ENCODE measurements around the gene STRBP.
"Not testable (repeated sequence)": the region's sequence is repeated elsewhere in the genome, so short reads cannot be mapped to it uniquely, and the experiment has no call there.

STRBP gene

GRCh38 chr9:123200469-123200868 lies 67.9 kb downstream of the STRBP start:
- not testable (repeated sequence) for DNase-seq (ENCODE audit: low read depth in 2 of 3, low spot score in 1 of 3)

- DNase-seq (ENCODE audit: low read depth in 2 of 3, low spot score in 1 of 3): no peak
These were observed 72.3 kb downstream of the STRBP start for GRCh38 chr9:123196124-123196523.

DNA sequence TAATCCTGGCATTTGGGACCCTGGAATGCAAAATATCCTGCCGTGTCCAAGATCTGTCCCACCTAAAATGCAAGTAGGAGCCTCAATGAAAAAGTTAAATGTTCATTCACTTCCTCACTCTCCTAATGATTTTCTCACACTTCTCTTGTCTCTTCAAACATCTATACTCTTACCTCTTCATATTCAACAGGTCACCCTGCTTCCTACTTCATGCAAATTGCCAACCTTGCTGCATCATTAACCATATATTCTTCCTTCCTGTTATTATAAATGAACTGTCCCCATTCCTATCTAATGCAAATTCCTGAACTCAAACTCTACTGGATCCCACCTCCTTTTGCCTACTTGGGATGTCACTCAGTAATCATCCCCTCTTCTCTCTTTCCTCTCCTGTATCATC lies 74.4 kb downstream of the STRBP start:
- DNase-seq (ENCODE audit: low read depth in 2 of 3, low spot score in 1 of 3): no peak

DNA sequence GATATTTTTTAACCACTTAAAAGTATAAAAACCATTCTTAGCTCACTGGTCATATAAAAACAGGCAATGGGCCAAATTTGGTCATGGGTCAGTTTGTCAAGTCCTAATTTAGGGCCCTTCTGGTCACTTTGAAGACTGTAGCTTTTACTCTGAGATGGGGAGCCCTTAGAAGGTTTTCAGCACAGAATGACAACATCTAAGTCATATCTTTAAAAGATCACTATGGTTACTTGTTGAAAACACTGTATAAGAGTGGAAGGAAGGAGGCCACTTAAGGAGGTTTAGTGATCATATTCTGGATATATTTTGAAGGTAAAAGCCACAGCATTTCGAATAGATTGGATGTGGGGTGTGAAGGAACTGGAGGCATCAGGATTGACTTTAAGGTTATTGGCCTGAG lies 76.7 kb downstream of the STRBP start:
- DNase-seq (ENCODE audit: low read depth in 2 of 3, low spot score in 1 of 3): no peak

DNA sequence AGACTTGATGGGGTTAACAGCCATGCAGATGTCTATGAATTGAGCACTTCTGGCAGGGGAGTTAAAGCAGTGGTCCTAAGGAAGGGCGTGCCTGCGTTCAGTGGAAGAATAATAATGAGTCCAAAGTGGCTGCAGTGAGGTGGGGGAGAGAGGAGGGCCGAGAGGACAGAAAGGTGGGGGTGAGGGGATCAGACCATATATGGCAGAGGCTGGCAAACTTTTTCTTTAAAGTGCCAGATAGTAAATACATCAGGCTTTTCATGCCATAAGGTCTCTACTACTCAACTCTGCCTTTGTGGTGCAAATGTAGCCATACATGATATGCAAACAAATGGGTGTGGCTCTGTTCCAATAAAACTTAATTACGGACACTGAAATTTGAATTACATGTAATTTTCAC lies 77.1 kb downstream of the STRBP start:
- no peak for DNase-seq (ENCODE audit: low read depth in 2 of 3, low spot score in 1 of 3)

DNA sequence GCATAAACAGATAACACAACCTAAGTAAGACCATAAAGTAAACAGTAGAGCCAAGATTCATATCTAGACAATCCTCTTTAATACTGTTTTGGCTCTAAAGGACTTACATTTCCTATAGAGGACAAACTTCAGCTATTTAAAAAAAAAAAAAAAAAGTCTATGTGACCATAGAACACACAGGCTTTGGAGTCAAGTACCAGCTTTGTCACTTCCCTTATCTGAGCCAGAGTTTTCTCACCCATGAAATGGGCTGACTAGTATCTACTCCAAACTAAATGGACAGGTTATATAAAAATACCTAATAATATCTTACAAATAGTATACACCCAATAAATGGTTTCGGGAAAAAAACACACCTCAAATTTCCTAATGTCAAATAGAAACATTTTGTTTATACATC lies 81.3 kb downstream of the STRBP start:
- no peak for DNase-seq (ENCODE audit: low read depth in 2 of 3, low spot score in 1 of 3)

- not testable (repeated sequence) for DNase-seq (ENCODE audit: low read depth in 2 of 3, low spot score in 1 of 3)
These were observed 82.4 kb downstream of the STRBP start for GRCh38 chr9:123186029-123186428.

GRCh38 chr9:123176949-123177348 lies 91.4 kb downstream of the STRBP start:
- no peak for DNase-seq (ENCODE audit: low read depth in 2 of 3, low spot score in 1 of 3)

DNA sequence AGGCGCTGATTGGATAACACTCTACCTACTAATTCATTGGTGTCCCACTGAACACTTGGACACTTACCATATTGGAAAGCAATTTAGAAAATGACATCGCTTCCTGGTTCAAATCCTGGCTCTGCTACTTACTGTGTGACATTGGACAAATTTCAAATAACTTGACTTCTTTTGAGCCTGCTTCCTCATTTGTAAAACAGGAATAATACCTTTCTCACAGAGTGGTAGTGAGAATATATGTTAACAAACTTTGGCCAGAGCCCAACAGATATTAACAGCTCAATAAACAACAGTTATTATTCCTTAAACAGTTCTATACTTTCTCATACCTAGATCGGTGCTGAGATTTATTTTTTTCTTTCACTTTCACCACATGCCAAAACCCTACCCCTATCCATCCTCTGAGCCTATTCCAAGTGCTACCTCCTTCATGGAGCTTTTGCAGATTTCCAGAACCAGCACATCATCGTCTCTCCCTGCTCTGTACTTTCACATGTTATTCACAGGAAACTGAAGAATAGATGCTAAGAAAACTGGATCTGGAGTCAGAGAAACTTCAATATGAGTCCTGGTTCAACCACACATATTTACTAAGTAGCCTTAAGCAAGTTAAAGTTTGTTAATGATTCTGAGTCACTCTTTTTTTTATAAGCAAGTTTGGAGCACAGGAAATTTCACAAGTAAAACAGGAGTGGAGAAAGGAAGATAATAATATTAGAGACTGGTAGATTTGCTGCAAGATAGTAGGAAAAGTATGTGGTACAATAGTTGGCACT lies 92.3 kb downstream of the STRBP start:
- no peak for DNase-seq (ENCODE audit: low read depth in 2 of 3, low spot score in 1 of 3)

GRCh38 chr9:123174887-123175518 lies 93.4 kb downstream of the STRBP start:
- no peak for DNase-seq (ENCODE audit: low read depth in 2 of 3, low spot score in 1 of 3)

DNA sequence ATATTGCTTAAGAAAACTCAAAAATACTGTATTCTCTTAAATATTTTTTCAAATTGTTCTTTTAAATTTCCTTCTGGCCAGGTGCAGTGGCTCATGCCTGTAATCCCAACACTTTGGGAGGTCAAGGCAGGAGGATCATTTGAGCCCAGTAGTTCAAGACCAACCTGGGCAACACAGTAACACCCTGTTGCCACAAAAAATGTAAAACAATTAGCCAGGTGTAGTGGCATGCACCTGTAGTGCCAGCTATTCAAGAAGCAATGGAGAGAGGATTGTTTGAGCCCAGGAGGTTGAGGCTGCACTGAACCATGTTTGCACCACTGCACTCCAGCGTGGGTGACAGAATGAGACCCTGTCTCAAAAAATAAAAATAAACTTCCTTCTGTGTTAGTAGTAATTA lies 94.3 kb downstream of the STRBP start:
- DNase-seq (ENCODE audit: low read depth in 2 of 3, low spot score in 1 of 3): no peak

DNA sequence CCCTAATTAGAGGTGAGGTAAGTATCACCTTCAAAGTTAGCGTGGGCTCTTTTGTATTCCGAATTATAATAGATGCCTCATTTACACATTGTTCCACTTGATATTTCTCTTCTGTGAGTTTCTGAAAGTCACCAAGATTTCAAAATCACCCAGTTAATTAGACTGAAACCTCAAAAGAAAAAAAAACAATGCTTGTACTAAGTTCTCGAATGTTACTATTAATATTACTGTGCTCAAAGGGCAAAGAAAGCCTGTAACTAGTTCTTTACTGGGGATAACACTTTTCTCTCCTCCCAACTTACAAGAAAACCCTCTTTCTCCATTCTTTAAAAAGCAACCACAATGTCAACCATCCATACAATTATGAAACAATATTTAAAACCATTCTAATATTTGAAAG lies 98.5 kb downstream of the STRBP start:
- DNase-seq (ENCODE audit: low read depth in 2 of 3, low spot score in 1 of 3): no peak

DNA sequence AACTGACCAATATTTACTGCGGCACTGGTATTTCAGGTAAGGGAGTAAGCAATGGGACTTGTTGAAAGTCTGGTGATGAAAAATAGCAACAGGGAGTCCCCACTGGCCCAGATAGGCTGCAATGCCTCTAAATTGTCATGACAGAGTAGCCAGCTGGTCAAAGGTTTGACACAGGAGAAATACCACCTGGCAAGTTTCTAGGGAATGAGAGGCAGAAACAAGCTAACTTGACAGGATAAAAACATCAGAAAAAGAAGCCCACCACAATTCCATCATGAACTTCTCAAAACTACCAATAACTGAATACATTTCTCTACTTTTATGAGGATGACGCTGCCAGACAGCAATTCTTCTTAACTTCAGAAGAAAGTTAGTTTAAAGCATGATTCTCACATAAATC lies 99.8 kb downstream of the STRBP start:
- DNase-seq (ENCODE audit: low read depth in 2 of 3, low spot score in 1 of 3): no peak

- DNase-seq (ENCODE audit: low read depth in 2 of 3, low spot score in 1 of 3): no peak
These were observed 100.9 kb downstream of the STRBP start for GRCh38 chr9:123167474-123167873.

DNA sequence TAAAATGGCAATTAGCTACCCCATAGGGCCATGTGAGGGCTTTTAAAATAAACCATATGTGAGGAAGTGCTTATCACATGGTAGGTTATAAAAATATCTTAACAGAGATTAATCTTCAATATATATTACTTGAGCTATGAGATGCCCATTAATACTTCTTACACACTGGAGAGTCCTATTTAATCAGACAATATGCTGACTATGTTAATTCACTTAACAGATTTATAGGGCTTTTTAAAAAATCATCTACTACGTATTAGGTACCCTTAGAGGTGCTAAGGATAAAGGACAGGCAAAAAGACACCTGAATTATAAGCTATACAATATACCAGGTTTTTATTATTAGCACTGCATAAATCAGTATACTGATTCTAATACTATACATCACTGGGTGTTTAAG lies 102.6 kb downstream of the STRBP start:
- DNase-seq (ENCODE audit: low read depth in 2 of 3, low spot score in 1 of 3): no peak

- DNase-seq (ENCODE audit: low read depth in 2 of 3, low spot score in 1 of 3): no peak
These were observed 104.1 kb downstream of the STRBP start for GRCh38 chr9:123164285-123164684.

- DNase-seq (ENCODE audit: low read depth in 2 of 3, low spot score in 1 of 3): no peak
These were observed 105.5 kb downstream of the STRBP start for GRCh38 chr9:123162791-123163345.

DNA sequence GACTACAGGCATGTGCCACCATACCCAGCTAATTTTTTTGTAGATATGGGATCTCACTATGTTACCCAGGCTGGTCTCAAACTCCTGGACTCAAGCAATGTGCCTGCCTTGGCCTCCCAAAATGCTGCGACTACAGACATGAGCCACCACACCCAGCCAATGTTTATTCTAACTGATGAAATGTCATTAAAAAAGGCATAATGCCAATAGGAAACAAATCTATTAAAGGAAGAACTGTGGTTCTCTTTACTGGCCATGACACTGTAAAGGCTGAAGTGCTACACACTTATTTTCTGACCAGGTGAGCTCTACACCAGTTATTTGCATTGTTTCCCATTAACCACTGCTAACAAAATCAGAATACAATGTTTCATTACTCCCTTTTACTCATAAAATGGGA lies 106.0 kb downstream of the STRBP start:
- DNase-seq (ENCODE audit: low read depth in 2 of 3, low spot score in 1 of 3): no peak

DNA sequence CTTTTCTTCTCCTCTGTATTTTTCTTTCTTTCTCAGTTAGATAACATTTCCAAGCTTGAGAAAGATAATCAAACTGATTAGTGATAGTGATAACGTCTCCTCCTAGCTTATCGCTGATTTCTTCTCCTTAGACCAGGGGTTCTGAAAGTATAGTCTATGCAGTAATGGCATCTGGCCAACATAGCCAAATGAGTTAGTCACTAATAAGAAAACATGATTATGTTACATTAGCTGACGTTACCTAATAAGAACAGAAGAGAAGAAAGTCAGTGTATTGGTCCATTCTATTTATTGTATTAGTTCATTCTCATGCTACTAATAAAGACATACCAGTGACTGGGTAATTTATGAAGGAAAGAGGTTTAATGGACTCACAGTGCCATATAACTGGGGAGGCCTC lies 111.2 kb downstream of the STRBP start:
- DNase-seq (ENCODE audit: low read depth in 2 of 3, low spot score in 1 of 3): no peak

GRCh38 chr9:123150708-123151503 lies 117.5 kb downstream of the STRBP start:
- no peak for DNase-seq (ENCODE audit: low read depth in 2 of 3, low spot score in 1 of 3)

DNA sequence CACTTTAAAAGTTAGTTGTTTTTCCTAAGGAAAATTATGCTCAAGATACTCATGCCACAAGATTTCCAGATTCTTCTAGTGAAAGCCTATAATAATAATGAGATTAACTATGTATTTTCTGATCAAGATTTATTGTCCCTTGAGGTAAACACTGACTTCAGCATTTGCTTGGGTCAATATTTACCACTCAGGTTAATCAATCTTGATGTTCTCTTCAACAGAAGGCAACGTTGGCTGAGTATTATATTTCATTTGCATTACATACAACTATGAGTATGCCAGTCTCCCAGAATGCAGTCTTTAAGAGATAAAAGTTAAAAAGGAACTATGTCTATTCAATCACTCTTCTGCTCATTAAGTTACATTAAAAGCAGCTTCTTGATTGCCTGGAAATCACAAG lies 119.3 kb downstream of the STRBP start:
- DNase-seq (ENCODE audit: low read depth in 2 of 3, low spot score in 1 of 3): no peak

DNA sequence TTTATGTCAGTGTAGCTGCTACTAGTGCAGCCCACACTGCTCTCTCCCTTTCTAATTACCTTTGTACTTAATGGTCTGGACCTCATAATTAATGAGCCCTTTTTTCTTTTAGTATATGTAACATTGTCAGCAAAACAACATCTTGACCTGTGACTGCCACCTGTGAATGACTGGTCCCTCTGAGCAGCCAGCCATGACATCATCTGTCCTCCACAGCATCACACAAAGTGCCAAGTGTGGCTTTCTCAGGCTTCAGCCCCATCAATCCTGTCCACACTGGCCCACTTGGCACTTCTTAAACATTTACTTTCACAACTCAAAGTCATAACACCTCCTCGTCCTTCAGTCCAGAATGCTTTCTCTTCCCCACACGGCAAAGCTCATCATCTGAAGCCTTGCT lies 130.2 kb downstream of the STRBP start:
- DNase-seq (ENCODE audit: low read depth in 2 of 3, low spot score in 1 of 3): no peak
